ENCODE data around the gene FXYD3.
"Not testable (repeated sequence)": the region's sequence is repeated elsewhere in the genome, so short reads cannot be mapped to it uniquely, and the experiment has no call there.

FXYD3 gene

DNA sequence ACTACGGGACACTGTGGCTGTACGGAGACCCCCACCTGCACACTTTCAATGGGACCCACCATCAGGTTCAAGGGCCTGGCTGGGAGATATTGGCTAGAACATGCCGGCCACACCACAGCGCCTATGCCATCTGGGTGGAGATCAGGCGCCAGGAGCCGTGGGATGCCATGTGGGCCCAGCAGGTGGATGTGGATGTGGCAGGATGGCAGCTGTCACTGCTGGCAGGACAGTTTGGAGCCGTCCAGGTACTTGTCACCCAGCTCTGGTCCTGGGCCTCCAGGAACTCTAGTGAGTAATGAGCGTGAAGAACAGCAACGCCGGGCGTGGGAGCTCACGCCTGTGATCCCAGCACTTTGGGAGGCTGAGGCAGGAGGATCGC is 15.7 kb upstream of the FXYD3 start:
- Histone ChIP-seq H3K27me3 (ENCODE audit: insufficient read depth, low read depth, severe bottlenecking) (no peaks in the 10 kb centered on the region), H3K27ac (no peak overlapping the region), H3K4me3 (ENCODE audit: low read depth, low read length) (no peak overlapping the region), H3K9me3 (ENCODE audit: severe bottlenecking) (no peaks in the 10 kb centered on the region), H3K36me3 (no peaks in the 10 kb centered on the region)
- no peak for DNase-seq
- TF ChIP-seq, protein P1, sequence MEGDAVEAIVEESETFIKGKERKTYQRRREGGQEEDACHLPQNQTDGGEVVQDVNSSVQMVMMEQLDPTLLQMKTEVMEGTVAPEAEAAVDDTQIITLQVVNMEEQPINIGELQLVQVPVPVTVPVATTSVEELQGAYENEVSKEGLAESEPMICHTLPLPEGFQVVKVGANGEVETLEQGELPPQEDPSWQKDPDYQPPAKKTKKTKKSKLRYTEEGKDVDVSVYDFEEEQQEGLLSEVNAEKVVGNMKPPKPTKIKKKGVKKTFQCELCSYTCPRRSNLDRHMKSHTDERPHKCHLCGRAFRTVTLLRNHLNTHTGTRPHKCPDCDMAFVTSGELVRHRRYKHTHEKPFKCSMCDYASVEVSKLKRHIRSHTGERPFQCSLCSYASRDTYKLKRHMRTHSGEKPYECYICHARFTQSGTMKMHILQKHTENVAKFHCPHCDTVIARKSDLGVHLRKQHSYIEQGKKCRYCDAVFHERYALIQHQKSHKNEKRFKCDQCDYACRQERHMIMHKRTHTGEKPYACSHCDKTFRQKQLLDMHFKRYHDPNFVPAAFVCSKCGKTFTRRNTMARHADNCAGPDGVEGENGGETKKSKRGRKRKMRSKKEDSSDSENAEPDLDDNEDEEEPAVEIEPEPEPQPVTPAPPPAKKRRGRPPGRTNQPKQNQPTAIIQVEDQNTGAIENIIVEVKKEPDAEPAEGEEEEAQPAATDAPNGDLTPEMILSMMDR (IDR thresholded peaks at IDR 0.05; ENCODE audit: low read depth, low read length) = no peak

DNA sequence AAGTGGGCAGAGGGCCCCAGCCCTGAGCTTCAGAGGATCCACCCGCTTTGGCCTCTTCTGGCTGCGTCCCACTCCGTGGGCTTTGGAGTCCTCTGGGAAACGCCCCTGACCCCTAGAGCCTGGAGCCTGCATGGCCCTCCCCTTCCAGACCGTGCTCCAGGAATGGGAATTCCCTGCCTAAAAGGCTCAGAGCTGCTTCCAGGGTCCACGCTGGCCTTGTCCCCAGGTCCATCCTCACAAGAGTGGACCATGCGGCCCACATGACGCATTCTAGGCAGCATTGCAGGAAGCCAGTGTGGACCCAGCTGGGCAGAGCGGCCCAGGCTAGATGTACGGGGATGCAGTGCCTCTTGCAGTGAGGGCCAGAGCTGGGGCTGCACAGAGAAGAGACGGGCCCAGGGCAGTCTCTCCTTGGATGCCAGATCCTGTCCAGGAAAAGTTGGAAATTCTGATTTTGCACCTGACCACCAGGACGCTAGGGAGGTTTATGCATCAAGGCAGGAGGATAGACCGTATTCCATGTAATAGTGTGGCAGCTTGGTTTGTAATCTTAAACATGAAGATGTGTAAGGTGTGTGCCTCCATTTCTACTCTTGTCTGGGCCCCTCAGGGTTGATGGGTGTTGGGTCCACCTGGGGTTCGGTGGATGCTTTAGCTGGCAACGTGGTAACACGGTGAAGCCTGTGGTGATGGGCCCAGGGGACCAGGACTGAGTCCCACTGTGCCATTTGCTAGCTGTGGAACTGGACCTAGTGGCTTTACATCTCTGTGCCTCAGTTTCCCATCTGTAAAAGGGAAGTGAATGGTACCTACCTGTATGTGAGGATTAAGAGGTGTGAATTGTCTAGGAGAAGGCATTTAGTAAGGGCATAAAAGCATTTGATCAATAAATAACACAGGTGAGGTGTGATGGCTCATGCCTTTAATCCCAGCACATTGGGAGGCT is 14.8 kb upstream of the FXYD3 start:
- DNase-seq = no peak
- Histone ChIP-seq H3K27me3 (ENCODE audit: insufficient read depth, low read depth, severe bottlenecking) (no peaks in the 10 kb centered on the region), H3K27ac (no peak overlapping the region), H3K9me3 (ENCODE audit: severe bottlenecking) (peaks cover 4% of the 10 kb centered on the region), H3K36me3 (no peaks in the 10 kb centered on the region), H3K4me3 (ENCODE audit: low read depth, low read length) (no peak overlapping the region)
- TF ChIP-seq, protein P1 (IDR thresholded peaks at IDR 0.05; ENCODE audit: low read depth, low read length) = no peak

GRCh38 chr19:35101949-35102348 is 13.7 kb upstream of the FXYD3 start:
- H3K36me3 ChIP-seq; H3K27me3 ChIP-seq (ENCODE audit: insufficient read depth, low read depth, severe bottlenecking); H3K9me3 ChIP-seq (ENCODE audit: severe bottlenecking); H3K27ac ChIP-seq; H3K4me3 ChIP-seq (ENCODE audit: low read depth, low read length); DNase-seq: not testable (repeated sequence)

DNA sequence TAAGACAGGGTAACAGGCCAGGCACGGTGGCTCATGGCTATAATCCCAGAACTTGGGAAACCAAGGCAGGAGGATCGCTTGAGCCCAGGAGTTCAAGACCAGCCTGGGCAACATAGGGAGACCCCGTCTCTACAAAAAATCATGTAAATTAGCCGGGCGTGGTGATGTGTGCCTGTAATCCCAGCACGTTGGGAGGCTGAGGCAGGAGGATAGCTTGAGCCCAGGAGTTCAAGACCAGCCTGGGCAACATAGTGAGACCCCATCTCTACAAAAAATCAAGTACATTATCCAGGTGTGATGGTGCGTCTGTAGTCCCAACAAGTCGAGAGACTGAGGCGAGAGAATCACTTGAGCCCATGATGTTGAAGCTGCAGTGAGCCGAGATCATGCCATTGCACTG is 12.0 kb upstream of the FXYD3 start:
- not testable (repeated sequence) for H3K9me3 ChIP-seq (ENCODE audit: severe bottlenecking); H3K27me3 ChIP-seq (ENCODE audit: insufficient read depth, low read depth, severe bottlenecking); H3K27ac ChIP-seq; H3K4me3 ChIP-seq (ENCODE audit: low read depth, low read length); DNase-seq; H3K36me3 ChIP-seq

DNA sequence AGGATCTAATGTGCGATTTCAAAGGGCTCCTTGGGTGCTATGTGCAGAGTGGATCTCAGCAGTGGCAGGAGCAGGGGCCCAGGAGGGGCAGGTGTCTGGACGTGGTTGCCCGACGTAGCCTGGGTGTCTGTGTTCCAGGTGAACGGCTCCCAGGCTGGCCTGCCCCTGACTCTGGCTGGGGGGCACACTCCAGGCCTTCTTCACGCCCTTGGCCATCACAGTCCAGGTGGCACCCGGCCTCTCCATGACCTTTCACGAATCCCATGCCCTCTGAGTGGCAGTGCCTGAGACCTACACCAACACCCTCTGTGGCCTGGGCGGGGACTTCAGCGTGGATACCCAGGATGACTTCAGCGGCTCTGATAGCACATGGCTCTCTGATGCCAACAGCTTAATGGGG is 11.3 kb upstream of the FXYD3 start:
- Histone ChIP-seq H3K36me3 (no peaks in the 10 kb centered on the region), H3K27me3 (ENCODE audit: insufficient read depth, low read depth, severe bottlenecking) (no peaks in the 10 kb centered on the region), H3K9me3 (ENCODE audit: severe bottlenecking) (peaks cover 4% of the 10 kb centered on the region), H3K4me3 (ENCODE audit: low read depth, low read length) (no peak overlapping the region), H3K27ac (no peak overlapping the region)
- TF ChIP-seq, protein P1 (IDR thresholded peaks at IDR 0.05; ENCODE audit: low read depth, low read length) = no peak
- DNase-seq = no peak

GRCh38 chr19:35105047-35105410 is 10.6 kb upstream of the FXYD3 start:
- TF ChIP-seq, protein P1 (IDR thresholded peaks at IDR 0.05; ENCODE audit: low read depth, low read length) = no peak
- no peaks in the 10 kb centered on the region for H3K36me3 ChIP-seq
- H3K27ac ChIP-seq = no peak overlapping the region
- H3K4me3 ChIP-seq (ENCODE audit: low read depth, low read length) = no peak overlapping the region
- peaks cover 4% of the 10 kb centered on the region for H3K9me3 ChIP-seq (ENCODE audit: severe bottlenecking)
- no peak for DNase-seq
- H3K27me3 ChIP-seq (ENCODE audit: insufficient read depth, low read depth, severe bottlenecking) = no peaks in the 10 kb centered on the region
